GM18508 (cell line): ENCODE data around the gene RAD52.
"Not testable (repeated sequence)": the region's sequence is repeated elsewhere in the genome, so short reads cannot be mapped to it uniquely, and the experiment has no call there.

ENCODE experiments used
- ATAC-seq: cut with Tn5 transposase; IDR thresholded peaks from one replicate; pipeline ENCODE4 v1.9.1; 2021; ENCODE audit warnings: moderate number of reproducible peaks; ENCODE audit not compliant: insufficient read depth, unreplicated experiment

Gene RAD52

GRCh38 chr12:968545-968944 lies 19.1 kb upstream of the RAD52 start:
- no peak for ATAC-seq

GRCh38 chr12:967641-968040 lies 18.1 kb upstream of the RAD52 start:
- ATAC-seq = no peak

- ATAC-seq = no peak
These were observed 17.2 kb upstream of the RAD52 start for GRCh38 chr12:966724-967123.

DNA sequence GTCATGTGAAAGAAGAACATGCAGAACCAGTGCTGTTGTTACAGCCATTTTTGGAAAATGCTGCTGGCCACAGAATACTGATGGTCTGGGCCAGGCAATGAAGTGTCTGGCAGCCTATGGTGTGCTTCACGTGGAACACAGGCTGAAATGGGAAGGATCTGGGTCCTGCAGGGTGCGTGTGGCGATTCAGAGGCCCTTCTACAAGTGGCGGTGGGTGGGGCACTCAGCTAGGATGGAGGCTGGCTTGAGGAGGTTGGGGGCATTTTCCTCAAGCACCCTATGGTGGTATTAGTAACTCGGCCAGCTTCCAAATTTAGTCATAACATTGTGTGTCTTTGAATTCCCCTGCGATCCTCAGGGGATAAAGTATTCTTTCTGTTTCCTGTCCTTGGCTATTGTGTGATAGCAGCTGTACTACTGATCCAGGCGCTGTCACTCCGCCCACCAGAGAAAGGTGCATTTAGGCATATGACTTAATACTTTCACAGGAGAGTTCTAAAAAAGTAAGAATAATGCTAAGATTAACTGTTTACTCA lies 9.2 kb upstream of the RAD52 start:
- ATAC-seq = no peak

GRCh38 chr12:955939-956338 lies 6.4 kb upstream of the RAD52 start:
- ATAC-seq = no peak

DNA sequence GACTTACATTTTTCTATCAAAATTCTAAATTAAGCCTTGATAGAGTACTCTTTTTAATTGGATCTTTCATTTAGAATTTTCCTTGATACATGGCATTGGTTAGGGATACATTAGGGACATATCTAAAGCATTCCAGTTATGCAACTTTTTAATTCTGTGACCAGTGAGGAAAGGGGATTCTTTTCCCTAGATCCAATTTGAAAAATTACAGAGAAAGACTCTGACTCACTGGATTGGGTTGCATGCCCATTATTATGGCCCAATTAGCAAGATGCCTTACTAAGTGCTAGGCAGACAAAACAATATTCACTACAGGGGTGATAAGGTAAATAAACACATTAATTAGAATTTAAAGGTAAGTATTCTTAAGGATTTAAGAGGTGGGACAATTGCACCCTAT lies 5.2 kb upstream of the RAD52 start:
- no peak for ATAC-seq

DNA sequence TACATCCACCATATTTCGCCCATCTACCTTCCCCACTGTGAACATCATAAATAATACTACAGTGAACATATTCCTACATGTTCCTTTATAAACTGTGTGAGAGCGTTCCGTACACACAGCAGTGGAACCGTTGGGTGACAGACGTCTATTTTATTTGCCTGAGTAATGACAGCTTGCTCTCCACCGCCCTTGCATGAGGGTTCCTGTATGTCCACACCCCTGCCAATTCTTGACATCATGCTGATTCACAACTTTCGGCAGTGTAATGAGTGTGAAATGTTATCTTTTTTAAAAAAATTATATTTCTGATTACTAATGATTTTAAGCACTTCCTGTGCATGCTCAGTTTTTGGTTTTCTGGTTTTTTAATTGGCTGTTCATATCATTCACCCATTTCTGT lies 4.3 kb upstream of the RAD52 start:
- ATAC-seq = no peak

- ATAC-seq = no peak
These were observed 1.7 kb upstream of the RAD52 start for GRCh38 chr12:951176-951575.

- ATAC-seq = no peak
These were observed 1.3 kb downstream of the RAD52 start for GRCh38 chr12:948238-948637.

GRCh38 chr12:946631-947030 lies 2.9 kb downstream of the RAD52 start:
- ATAC-seq = no peak

DNA sequence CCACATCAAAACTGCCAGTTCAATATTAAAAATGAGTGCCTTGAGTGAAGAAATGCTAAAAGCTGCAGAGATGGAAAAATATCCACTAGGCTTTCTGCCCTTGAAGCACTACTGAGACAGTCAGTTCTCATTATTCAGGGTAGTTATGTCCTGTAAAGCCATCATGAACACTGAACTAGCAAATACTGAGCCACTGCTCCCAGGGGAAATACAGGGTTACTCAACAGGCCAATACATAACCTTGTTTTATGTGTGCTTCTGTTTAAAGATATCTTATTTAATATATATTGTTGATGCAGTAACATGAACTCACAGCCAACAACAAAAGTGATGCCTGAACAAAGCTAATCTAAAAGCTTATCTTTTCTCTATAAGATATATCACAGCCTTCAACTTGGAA lies 3.3 kb downstream of the RAD52 start:
- ATAC-seq = no peak

DNA sequence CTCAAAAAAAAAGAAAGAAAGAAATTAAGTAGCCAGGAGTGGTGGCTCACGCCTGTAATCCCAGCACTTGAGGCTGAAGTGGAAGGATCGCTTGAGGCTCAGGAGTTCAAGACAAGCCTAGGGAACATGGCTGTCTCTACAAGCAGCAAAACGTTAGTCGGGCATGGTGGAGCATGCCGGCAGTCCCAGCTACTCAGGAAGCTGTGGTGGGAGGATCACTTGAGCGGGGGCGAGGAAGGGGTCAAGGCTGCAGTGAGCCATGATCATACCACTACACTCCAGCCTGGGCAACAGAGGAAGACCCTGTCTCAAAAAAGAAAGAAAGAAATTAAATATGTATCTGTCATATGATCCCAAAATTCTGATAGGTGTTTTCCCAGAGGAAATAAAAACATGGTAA lies 5.3 kb downstream of the RAD52 start:
- ATAC-seq = no peak

DNA sequence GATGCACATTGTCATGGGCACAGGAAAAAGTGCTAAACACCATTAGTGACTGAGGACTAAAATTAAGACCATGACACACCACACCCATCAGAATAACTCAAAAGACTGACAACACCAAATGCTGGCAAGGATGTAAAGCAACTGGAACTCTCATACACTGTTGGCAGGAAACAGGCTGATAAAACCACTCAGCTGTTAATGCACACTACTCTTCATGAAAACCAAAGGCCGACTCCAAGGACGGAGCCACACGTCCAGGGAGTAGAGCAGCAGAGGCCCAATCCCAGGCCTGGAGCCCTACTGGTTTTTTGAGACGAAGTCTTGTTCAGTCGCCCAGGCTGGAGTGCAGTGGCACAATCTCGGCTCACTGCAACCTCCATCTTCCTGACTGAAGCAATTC lies 6.4 kb downstream of the RAD52 start:
- ATAC-seq = no peak

DNA sequence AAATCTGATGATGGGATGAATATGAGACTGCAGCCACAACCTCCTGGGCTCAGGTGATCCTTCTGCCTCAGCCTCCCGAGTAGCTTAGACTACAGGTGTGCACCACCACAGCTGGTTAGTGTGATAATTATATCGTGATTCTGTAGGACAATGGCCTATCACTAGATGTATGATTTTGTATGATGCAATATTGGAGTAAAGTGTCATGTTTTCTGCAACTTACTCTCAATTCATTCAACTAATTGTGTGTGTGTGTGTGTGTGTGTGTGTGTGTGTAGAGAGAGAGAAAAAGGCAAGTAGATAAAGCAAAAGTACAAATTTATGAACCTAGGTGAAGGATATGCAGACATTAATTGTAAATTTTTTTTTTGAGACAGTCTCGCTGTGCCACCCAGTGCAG lies 10.7 kb downstream of the RAD52 start:
- ATAC-seq = no peak

GRCh38 chr12:936377-937345 lies 12.8 kb downstream of the RAD52 start:
- ATAC-seq = no peak

DNA sequence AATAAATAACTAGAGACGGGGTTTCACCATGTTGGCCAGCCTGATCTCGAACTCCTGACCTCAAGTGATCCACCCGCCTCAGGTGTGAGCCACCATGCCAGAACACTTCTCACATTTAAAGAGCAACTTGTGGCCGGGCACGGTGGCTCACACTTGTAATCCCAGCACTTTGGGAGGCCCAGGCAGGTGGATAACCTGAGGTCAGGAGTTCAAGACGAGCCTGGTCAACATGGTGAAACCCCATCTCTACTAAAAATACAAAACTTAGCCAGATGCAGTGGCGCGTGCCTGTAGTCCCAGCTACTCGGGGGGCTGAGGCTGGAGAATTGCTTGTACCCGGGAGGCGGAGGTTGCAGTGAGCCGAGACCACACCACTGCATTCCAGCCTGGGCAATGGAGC lies 13.6 kb downstream of the RAD52 start:
- not testable (repeated sequence) for ATAC-seq

- no peak for ATAC-seq
These were observed 17.9 kb downstream of the RAD52 start for GRCh38 chr12:931591-931990.

GRCh38 chr12:931060-931459 lies 18.4 kb downstream of the RAD52 start:
- no peak for ATAC-seq

DNA sequence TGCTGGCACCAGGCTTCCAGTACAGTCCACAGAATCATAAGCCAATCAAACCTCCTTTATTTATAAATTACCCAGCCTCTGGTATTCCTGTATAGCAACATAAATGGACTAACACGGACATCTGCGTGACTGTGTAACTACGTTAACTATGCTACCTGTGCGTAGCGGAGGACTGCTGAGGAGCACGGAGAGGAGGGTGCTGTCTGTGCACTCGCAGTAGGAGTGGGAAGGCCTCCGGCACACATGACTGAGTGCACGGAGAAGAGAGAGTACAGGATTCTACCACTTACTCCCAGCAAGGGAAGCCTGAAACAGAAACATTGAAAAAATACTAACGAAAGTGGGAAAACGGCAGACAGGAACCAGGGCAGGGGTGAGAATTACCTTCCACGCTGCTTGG lies 22.9 kb downstream of the RAD52 start:
- no peak for ATAC-seq

- no peak for ATAC-seq
These were observed 27.2 kb downstream of the RAD52 start for GRCh38 chr12:922285-922684.

- no peak for ATAC-seq
These were observed 28.8 kb downstream of the RAD52 start for GRCh38 chr12:920676-921075.
